HAP-1 (cell line): ENCODE results near the gene FGR.
A peak's percentile ranks its signal among the peaks of the same experiment; 100 is the strongest.

Source experiments
- DNase-seq, 2 experiments: peaks; one replicate each; pipeline ENCODE4 v3.0.0-alpha.2; 2016 to 2020; ENCODE audit warnings: low spot score in 2 of 2
- H3K27me3 ChIP-seq: fragments of 250-450 bp; sonication (Bioruptor Pico); 2 replicates; pipeline ENCODE4 v1.5.1; 2020; ENCODE audit warnings: low read depth, mild to moderate bottlenecking, moderate library complexity
- H3K36me3 ChIP-seq: fragments of 250-450 bp; sonication (Bioruptor Pico); replicated peaks from 2 replicates; pipeline ENCODE4 v1.5.1; 2020; ENCODE audit warnings: mild to moderate bottlenecking
- H3K4me1 ChIP-seq: fragments of 250-450 bp; sonication (Bioruptor Pico); 2 replicates; pipeline ENCODE4 v1.5.1; 2020; ENCODE audit warnings: mild to moderate bottlenecking
- H3K4me3 ChIP-seq: fragments of 250-450 bp; sonication (Bioruptor Pico); 2 replicates; pipeline ENCODE4 v1.5.1; 2020; ENCODE audit warnings: mild to moderate bottlenecking, moderate library complexity
- H3K9me3 ChIP-seq: fragments of 250-450 bp; sonication (Bioruptor Pico); 2 replicates; pipeline ENCODE4 v1.5.1; 2020; ENCODE audit warnings: mild to moderate bottlenecking, moderate library complexity
- in situ Hi-C: fragments of 300-500 bp; cut with MboI; formaldehyde crosslinking; loops from 3 replicates; pipeline ENCODE4 v1.14.3; 2020; ENCODE audit warnings: low sequenced_read_pairs, inconsistent platforms, mixed read lengths

FGR gene

DNA sequence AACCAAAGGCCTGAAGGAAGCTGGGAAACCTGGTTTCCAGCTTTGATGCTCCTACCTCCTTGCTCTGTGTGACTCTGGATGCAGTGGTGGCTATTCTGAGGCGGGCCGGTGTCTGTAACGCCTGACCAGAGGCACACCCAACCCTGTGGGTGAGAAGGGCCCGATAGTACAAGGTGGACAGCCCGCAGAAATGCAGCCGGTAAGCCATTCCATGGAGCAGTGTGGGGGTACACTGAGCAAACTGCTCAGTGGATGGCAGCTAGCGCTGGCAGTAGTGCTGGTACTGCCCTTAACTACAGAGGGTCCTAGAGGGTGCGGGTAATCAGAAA, 67.0 kb downstream of the FGR start:
- Histone ChIP-seq H3K9me3 (no peaks in the 10 kb centered on the region), H3K36me3 (no peaks in the 10 kb centered on the region), H3K27me3 (no peaks in the 10 kb centered on the region), H3K4me1 (peaks cover 5% of the 10 kb centered on the region), H3K4me3 (0 out of 2 replicates have a peak overlapping the region, but pooled peaks have one; percentile 1)
- DNase-seq, result no peak
- in situ Hi-C loops, result no loop called here

DNA sequence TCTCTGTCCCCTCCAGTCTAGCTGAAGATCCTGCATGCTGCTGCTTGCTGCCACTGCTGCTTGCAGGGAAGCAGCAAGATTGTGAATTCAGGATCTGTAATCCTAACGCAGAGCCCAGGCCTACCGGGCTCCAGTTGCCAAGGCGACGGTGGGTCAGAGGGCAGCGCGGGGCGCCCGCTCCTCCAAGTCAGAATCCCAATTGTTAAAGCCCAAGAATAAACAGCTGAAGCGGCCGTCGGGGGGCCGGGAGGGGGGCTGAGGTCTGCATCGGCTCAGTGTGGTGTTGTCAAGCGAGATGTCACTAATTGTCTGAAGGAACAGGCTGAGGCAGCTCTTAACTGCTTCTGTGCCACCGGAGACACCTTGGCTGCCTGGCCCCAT, 67.8 kb downstream of the FGR start:
- Histone ChIP-seq H3K27me3 (no peaks in the 10 kb centered on the region), H3K36me3 (no peaks in the 10 kb centered on the region), H3K4me3 (no peak overlapping the region), H3K9me3 (no peaks in the 10 kb centered on the region), H3K4me1 (peaks cover 5% of the 10 kb centered on the region)
- in situ Hi-C loops, result no loop called here
- DNase-seq, result no peak

DNA sequence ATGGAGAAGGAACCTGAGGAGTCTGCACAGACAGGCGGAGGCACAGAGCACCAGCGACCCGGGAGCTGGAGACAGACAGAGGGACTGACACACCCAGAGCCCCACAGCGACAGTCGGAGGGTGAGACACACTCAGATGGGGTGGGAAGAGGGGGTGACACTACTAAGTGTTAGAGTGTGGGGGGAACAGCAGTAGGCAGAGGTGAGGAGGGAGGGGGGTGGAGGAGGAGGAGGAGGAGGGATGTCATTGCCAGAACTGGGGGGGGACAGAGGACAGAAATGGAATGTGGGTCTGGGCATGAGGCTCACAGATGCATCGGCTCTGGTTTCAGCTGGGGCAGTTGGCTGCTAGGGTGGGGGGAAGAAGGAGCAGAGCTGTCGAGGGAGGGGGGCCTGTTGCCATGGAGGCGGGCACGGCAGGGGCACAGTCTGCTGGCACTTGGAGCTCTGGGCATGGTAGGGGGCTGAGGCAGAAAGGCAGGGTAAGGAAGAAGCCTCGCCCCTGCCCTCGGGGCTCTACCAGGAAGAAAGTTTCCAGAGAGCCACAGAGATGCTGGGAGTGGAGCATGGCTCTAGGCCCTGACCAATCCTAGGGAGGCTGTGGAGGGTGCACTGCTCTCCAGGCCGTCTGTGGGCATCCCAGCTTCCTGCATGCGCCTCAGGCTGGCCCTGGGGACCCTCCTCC, 68.4 kb downstream of the FGR start:
- Histone ChIP-seq H3K4me1 (peaks cover 5% of the 10 kb centered on the region), H3K27me3 (no peaks in the 10 kb centered on the region), H3K4me3 (no peak overlapping the region), H3K36me3 (no peaks in the 10 kb centered on the region), H3K9me3 (no peaks in the 10 kb centered on the region)
- DNase-seq, result no peak
- in situ Hi-C loops, result no loop called here

DNA sequence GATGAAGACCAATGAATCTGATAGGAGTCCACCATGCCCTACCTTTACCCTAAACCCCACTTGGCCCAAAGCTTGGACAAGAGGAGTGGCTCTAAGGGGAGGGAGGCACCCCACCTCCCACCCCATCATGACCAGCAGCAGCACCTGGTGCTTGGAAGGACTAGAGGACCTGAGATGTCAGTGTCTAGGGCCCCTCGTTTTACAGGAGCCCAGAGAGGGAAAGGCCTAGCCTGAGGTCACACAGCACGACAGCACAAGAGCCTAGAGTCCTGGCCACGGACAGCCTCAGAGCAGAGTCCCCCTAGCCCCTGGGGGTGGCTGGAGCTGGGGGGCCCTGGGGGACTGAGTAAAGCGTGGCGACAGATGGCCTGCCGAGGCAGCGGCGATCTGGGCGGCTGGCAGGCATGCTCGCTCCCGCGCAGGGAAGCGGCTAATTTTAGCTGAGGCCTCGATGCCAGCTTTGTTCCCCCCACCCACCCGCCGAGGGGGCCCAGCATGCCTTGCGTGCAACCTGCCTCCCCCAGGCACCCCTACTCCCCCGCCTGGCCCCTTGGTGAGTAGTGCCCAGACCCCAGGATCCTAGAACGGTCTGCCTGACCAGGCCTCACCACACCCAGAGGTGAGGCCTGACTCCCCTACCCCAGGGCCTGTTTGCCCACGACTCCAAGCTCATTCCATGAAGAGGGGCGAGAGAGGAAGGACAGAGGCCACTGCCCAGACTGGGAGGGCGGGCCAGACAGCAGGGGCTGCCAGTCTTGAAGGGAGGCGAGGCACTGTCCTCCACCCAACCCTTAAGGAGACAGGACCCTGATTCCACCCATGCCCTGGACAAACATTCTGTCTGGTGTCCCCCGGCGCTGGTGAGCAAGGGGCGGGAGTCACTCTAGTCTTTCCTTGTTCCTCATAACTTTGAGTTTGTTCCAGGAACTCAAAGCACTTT, 70.0 kb downstream of the FGR start:
- DNase-seq, result no peak
- Histone ChIP-seq H3K4me3 (no peak overlapping the region), H3K36me3 (no peaks in the 10 kb centered on the region), H3K27me3 (no peaks in the 10 kb centered on the region), H3K9me3 (no peaks in the 10 kb centered on the region), H3K4me1 (peaks cover 5% of the 10 kb centered on the region)
- in situ Hi-C loops, result no loop called here

DNA sequence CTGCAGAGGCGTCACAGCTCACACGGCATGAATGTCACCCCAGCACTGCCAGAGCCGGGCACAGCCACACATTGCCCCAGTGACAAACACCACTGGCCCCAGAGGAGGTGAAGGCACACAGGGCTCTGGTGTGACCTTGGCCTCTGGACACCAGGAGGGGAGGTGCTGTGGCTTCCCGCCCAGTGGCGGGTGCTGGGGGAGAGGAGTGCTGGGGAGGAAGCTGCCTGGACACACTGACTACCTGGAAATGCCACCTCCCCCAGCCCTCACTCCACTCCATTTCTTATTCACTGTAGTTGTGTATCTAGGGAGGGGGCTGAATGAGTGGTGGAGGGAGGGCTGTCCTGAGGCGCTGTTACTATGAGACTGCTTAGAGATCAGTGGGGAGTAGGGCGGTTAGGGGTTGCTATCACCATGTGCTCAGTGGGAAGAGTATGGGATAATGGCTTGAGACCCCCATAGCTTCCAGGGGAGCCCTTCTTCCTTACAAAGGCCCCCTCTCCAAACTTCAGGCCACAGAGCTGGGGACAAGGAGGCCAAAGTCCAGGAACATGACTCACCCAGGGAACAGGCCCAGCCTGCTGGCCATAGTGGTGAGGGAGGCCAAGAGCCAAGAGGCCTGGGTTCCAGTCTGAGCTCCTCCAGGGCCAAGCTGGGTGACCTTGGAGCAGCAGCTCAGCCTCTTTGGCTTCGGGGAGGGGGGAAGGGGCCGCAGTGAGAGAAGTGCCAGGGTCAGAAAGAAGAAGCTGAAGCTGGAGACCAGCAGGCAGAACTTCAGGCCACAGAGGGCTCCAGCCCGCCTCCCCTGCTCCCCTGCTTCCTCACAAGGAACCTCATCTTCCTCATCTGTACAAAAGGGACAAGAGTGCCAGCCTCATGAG, 71.2 kb downstream of the FGR start:
- no peak overlapping the region for H3K4me3 ChIP-seq
- H3K36me3 ChIP-seq, result no peaks in the 10 kb centered on the region
- H3K9me3 ChIP-seq, result no peaks in the 10 kb centered on the region
- H3K4me1 ChIP-seq, result peaks cover 5% of the 10 kb centered on the region
- in situ Hi-C loops, result no loop called here
- no peaks in the 10 kb centered on the region for H3K27me3 ChIP-seq
- no peak for DNase-seq

DNA sequence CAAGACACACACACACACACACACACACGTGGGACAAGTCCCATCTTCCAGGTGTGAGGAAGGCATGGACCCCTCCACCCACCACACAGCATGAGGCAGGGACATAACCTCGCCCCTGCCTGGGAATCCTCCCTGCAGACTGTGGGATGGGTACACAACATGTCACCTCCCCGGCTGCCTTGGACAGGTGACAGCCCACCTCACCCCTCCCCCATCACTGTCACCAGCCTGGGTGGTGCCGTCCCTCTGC, 71.7 kb downstream of the FGR start:
- H3K36me3 ChIP-seq, result no peaks in the 10 kb centered on the region
- H3K27me3 ChIP-seq, result no peaks in the 10 kb centered on the region
- DNase-seq, result no peak
- in situ Hi-C loops, result no loop called here
- H3K4me1 ChIP-seq, result peaks cover 5% of the 10 kb centered on the region
- H3K4me3 ChIP-seq, result no peak overlapping the region
- no peaks in the 10 kb centered on the region for H3K9me3 ChIP-seq

DNA sequence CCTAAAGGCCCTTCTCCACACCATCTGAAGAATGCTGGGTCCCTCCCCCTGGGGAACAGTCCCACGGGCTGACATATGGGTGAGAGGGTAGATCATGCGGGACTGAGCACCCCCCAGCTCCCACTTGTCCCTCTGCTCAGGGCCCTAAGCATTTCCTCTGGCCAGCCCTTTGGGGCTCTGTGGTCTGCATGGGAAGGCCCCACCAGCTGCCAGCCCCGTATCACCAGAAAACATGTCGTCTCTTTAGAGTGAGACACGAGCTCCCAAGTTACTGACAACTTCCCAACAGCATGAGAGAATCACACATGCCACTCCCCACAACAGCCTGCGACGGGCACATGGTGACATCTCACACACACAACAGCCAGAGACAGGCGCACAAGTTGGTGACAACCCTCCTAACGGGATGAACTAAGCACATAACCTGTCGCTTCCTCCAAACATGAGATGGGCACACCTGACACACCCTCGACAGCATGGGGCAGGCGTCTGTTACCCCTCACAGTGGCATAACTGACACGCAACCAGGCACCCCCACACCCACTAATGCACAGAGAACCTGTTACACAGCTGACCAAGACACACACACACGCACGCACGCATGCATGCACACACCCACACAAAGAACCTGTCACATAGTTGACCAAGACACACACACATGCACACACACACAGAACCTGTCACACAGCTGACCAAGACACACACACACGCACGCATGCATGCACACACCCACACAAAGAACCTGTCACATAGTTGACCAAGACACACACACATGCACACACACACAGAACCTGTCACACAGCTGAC, 72.2 kb downstream of the FGR start:
- in situ Hi-C loops, result no loop called here
- no peaks in the 10 kb centered on the region; the same call in 1 of the 2 replicates for H3K4me1 ChIP-seq
- no peak for DNase-seq

More for the DNA sequence above, 72.2 kb downstream of the FGR start:
- H3K4me3 ChIP-seq, result no peak overlapping the region
- no peaks in the 10 kb centered on the region for H3K36me3 ChIP-seq
- no peaks in the 10 kb centered on the region for H3K9me3 ChIP-seq
- H3K27me3 ChIP-seq, result no peaks in the 10 kb centered on the region
